Measurements from ENCODE around the gene SMG7. TPM values are rescaled to one million over a fixed set of nuclear protein-coding genes. Genes with fewer than 3 reads are reported as not detected.
A peak's percentile ranks its signal among the peaks of the same experiment; 100 is the strongest.

The SMG7 gene
- total RNA-seq, 4 donors from 2014 or later: 40.4 to 56.6 (median 51.1) TPM

GRCh38 chr1:183578856-183579255 lies 106.6 kb downstream of the SMG7 start:
- H3K4me1 ChIP-seq: peaks cover 0 to 14% (median 0%) of the 10 kb centered on the region in 4 donors
- no peaks in the 10 kb centered on the region for H3K27me3 ChIP-seq
- no peak overlapping the region for H3K4me3 ChIP-seq
- 78 to 100% methylated on average over 2 of the region's 2 CpGs for WGBS, 2 donors
- peak overlapping the region in 2 of 4 donors; percentile 11 to 36 for H3K27ac ChIP-seq
- TF ChIP-seq, protein P1, sequence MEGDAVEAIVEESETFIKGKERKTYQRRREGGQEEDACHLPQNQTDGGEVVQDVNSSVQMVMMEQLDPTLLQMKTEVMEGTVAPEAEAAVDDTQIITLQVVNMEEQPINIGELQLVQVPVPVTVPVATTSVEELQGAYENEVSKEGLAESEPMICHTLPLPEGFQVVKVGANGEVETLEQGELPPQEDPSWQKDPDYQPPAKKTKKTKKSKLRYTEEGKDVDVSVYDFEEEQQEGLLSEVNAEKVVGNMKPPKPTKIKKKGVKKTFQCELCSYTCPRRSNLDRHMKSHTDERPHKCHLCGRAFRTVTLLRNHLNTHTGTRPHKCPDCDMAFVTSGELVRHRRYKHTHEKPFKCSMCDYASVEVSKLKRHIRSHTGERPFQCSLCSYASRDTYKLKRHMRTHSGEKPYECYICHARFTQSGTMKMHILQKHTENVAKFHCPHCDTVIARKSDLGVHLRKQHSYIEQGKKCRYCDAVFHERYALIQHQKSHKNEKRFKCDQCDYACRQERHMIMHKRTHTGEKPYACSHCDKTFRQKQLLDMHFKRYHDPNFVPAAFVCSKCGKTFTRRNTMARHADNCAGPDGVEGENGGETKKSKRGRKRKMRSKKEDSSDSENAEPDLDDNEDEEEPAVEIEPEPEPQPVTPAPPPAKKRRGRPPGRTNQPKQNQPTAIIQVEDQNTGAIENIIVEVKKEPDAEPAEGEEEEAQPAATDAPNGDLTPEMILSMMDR (IDR thresholded peaks at IDR 0.05): no peak
- TF ChIP-seq POLR2A (IDR thresholded peaks at IDR 0.05) (no peak), EP300 (IDR thresholded peaks at IDR 0.05) (no peak)
- DNase-seq (ENCODE audit: low spot score in 2 of 2): no peak
- H3K9me3 ChIP-seq: no peaks in the 10 kb centered on the region
- H3K36me3 ChIP-seq: no peaks in the 10 kb centered on the region

DNA sequence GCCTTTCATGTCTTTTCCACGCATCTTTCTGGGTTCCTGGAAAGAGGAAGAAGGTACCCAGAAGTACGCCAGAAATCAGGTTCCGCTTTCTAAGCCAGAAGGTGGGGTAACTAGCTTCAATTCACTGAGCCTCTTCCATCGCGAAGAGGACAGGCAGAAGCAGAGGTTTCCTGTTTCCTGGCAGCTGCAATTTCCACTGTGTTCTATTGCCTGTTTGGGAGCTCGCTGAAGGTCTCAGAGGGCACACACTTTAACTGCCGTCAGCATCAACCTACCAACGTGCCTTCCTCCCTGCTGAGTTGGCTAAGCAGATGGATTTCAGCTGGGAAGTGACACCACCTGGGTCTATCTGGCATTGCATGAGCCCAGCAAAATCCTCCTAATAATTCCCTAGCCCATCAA lies 108.0 kb downstream of the SMG7 start:
- peak in 1 of 2 donors; percentile 14 for DNase-seq (ENCODE audit: low spot score in 2 of 2)
- peaks cover 0 to 14% (median 0%) of the 10 kb centered on the region in 4 donors for H3K4me1 ChIP-seq
- no peaks in the 10 kb centered on the region for H3K9me3 ChIP-seq
- WGBS, 2 donors: 34 to 40% methylated on average over 8 of the region's 8 CpGs
- peak overlapping the region in 1 of 4 donors; percentile 17 for H3K27ac ChIP-seq
- TF ChIP-seq POLR2A (IDR thresholded peaks at IDR 0.05) (no peak), EP300 (IDR thresholded peaks at IDR 0.05) (peak in 1 of 2 donors; percentile 51)
- no peaks in the 10 kb centered on the region for H3K27me3 ChIP-seq
- no peak overlapping the region for H3K4me3 ChIP-seq
- H3K36me3 ChIP-seq: no peaks in the 10 kb centered on the region

DNA sequence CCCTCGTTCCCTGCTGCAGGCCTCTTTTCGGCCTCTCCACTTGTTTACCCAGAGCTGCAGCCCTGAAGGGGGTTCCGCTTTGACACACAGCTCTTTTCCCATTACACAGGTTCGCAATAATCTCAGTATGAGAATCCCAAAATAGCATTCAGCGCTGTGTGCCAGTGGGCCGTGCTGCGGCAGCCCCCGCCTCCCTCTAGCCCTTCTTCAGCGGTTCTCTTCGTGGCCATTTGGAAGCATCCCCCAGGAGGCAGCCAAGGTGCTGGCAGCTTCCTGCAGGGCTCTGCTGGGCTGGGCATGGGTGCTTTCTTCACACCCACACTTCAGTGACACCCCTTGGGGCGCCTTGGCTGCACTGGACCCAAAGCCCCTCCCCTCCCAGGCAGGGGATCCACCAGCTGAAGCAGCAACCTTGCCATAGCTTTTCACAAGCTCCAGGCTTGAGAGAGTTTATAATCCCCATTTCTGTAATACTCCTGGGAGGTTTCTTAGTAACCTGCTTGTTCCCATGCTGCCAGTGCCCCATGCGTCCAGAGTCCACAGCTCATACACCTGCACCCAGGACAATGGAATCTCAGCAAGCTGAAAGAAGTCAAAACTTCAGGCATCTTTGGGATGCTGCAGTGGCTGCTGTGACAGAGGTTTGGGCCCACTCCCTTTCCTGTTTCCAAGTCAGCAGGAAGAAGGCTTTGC lies 109.9 kb downstream of the SMG7 start:
- no peaks in the 10 kb centered on the region for H3K36me3 ChIP-seq
- peak overlapping the region in 1 of 4 donors; percentile 36 for H3K27ac ChIP-seq
- H3K27me3 ChIP-seq: no peaks in the 10 kb centered on the region
- DNase-seq (ENCODE audit: low spot score in 2 of 2): no peak
- WGBS, 2 donors: 71 to 85% methylated on average over 12 of the region's 12 CpGs
- H3K4me1 ChIP-seq: peaks cover 0 to 13% (median 0%) of the 10 kb centered on the region in 4 donors
- no peak overlapping the region for H3K4me3 ChIP-seq
- TF ChIP-seq, protein P1 (IDR thresholded peaks at IDR 0.05): no peak
- TF ChIP-seq EP300 (IDR thresholded peaks at IDR 0.05) (no peak), POLR2A (IDR thresholded peaks at IDR 0.05) (no peak)
- H3K9me3 ChIP-seq: no peaks in the 10 kb centered on the region

DNA sequence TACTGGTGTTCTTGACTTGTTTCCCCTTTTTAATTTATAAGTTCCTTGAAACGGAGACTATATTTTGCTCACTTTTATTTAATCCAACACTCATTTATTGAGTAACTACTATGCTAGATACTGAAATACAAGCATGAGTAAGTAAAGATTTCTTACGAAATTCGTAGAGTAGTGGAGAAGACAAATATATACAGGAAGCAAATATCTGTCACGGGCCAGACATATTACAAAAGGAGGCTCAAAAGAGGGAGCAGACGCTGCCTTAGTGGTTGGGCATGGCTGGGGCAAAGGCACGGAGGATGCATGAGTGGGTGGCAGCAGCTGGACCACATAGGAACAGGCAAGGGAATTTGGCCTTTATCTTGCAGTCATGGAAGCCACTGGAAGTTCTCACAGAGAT lies 111.2 kb downstream of the SMG7 start:
- H3K27ac ChIP-seq: no peak overlapping the region
- H3K4me3 ChIP-seq: no peak overlapping the region
- no peaks in the 10 kb centered on the region for H3K27me3 ChIP-seq
- DNase-seq (ENCODE audit: low spot score in 2 of 2): no peak
- no peaks in the 10 kb centered on the region for H3K36me3 ChIP-seq
- WGBS, 2 donors: 73 to 78% methylated on average over 6 of the region's 6 CpGs
- H3K4me1 ChIP-seq: peaks cover 0 to 9% (median 0%) of the 10 kb centered on the region in 4 donors
- TF ChIP-seq EP300 (IDR thresholded peaks at IDR 0.05) (peak in 1 of 2 donors; percentile 68), POLR2A (IDR thresholded peaks at IDR 0.05) (no peak)
- no peaks in the 10 kb centered on the region for H3K9me3 ChIP-seq

- Histone ChIP-seq H3K27ac (peak overlapping the region in 1 of 4 donors; percentile 28), H3K9me3 (no peaks in the 10 kb centered on the region), H3K36me3 (no peaks in the 10 kb centered on the region), H3K4me1 (peaks cover 0 to 9% (median 0%) of the 10 kb centered on the region in 4 donors), H3K27me3 (no peaks in the 10 kb centered on the region), H3K4me3 (no peak overlapping the region)
- 70 to 81% methylated on average over 5 of the region's 5 CpGs for WGBS, 2 donors
- no peak for DNase-seq (ENCODE audit: low spot score in 2 of 2)
- TF ChIP-seq, protein P1 (IDR thresholded peaks at IDR 0.05): no peak
- TF ChIP-seq POLR2A (IDR thresholded peaks at IDR 0.05) (no peak), EP300 (IDR thresholded peaks at IDR 0.05) (no peak)
Measured at GRCh38 chr1:183584147-183584546, 111.8 kb downstream of the SMG7 start.

DNA sequence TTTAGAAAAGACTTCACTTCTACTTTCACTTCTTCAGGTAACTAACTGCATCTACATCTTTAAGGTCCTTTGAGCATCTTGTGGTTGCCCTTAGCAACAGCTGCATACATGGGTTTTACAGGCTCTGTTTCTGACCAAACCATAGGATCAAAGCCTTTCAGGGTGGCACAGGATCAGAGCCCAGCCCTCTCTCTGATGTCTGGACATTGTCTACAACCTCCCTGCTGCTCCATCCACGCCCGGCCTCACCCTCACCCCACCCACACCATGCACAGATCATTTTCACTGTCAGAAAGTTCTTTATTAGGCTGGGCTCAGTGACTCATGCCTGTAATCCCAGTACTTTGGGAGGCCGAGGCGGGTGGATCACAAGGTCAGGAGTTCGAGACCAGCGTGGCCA lies 112.7 kb downstream of the SMG7 start:
- no peaks in the 10 kb centered on the region for H3K27me3 ChIP-seq
- H3K4me3 ChIP-seq: no peak overlapping the region
- no peak for DNase-seq (ENCODE audit: low spot score in 2 of 2)
- 60 to 65% methylated on average over 6 of the region's 6 CpGs for WGBS, 2 donors
- no peak overlapping the region for H3K27ac ChIP-seq
- TF ChIP-seq POLR2A (IDR thresholded peaks at IDR 0.05) (no peak), EP300 (IDR thresholded peaks at IDR 0.05) (no peak)
- TF ChIP-seq, protein P1 (IDR thresholded peaks at IDR 0.05): no peak
- H3K36me3 ChIP-seq: no peaks in the 10 kb centered on the region
- H3K4me1 ChIP-seq: peaks cover 0 to 6% (median 0%) of the 10 kb centered on the region in 4 donors
- no peaks in the 10 kb centered on the region for H3K9me3 ChIP-seq

Measured in tibial nerve (tissue), 4 donors.